Non-pigmented ciliary epithelial cell (primary cell): ENCODE measurements around the gene NTRK2.

Experiments used
- DNase-seq: peaks from one replicate; pipeline ENCODE4 v3.0.0-alpha.2; 2010; ENCODE audit warnings: low read depth

Gene NTRK2

GRCh38 chr9:84736081-84736480 is 66.6 kb downstream of the NTRK2 start:
- no peak for DNase-seq

GRCh38 chr9:84736536-84736935 is 67.0 kb downstream of the NTRK2 start:
- no peak for DNase-seq

- DNase-seq: no peak
Observed at GRCh38 chr9:84738353-84738752, 68.8 kb downstream of the NTRK2 start.

- no peak for DNase-seq
Observed at GRCh38 chr9:84742261-84742660, 72.7 kb downstream of the NTRK2 start.

- DNase-seq: no peak
Observed at GRCh38 chr9:84744195-84744594, 74.7 kb downstream of the NTRK2 start.

GRCh38 chr9:84744726-84745125 is 75.2 kb downstream of the NTRK2 start:
- no peak for DNase-seq

GRCh38 chr9:84748112-84748511 is 78.6 kb downstream of the NTRK2 start:
- DNase-seq: no peak

- no peak for DNase-seq
Observed at GRCh38 chr9:84750152-84750865, 80.8 kb downstream of the NTRK2 start.

GRCh38 chr9:84751921-84752320 is 82.4 kb downstream of the NTRK2 start:
- no peak for DNase-seq

- peak; percentile 22 for DNase-seq
Observed at GRCh38 chr9:84754461-84754860, 84.9 kb downstream of the NTRK2 start.

GRCh38 chr9:84754881-84755280 is 85.4 kb downstream of the NTRK2 start:
- no peak for DNase-seq

- no peak for DNase-seq
Observed at GRCh38 chr9:84755380-84755779, 85.9 kb downstream of the NTRK2 start.

GRCh38 chr9:84756171-84756570 is 86.6 kb downstream of the NTRK2 start:
- no peak for DNase-seq

GRCh38 chr9:84756731-84757130 is 87.2 kb downstream of the NTRK2 start:
- DNase-seq: no peak

GRCh38 chr9:84758817-84759216 is 89.3 kb downstream of the NTRK2 start:
- DNase-seq: no peak

GRCh38 chr9:84759300-84759750 is 89.8 kb downstream of the NTRK2 start:
- no peak for DNase-seq

- DNase-seq: no peak
Observed at GRCh38 chr9:84759804-84760203, 90.3 kb downstream of the NTRK2 start.

- DNase-seq: no peak
Observed at GRCh38 chr9:84761137-84761808, 91.7 kb downstream of the NTRK2 start.

GRCh38 chr9:84772511-84772910 is 103.0 kb downstream of the NTRK2 start:
- DNase-seq: no peak

GRCh38 chr9:84773022-84773421 is 103.5 kb downstream of the NTRK2 start:
- no peak for DNase-seq

- no peak for DNase-seq
Observed at GRCh38 chr9:84775056-84775643, 105.6 kb downstream of the NTRK2 start.

- DNase-seq: no peak
Observed at GRCh38 chr9:84778570-84778969, 109.0 kb downstream of the NTRK2 start.

- no peak for DNase-seq
Observed at GRCh38 chr9:84779883-84780282, 110.4 kb downstream of the NTRK2 start.
